ENCODE measurements around the gene EPAS1. TPM values are rescaled to one million over a fixed set of nuclear protein-coding genes. Genes with fewer than 3 reads are reported as not detected.

Gene EPAS1
- total and polyA plus RNA-seq, 11 donors: 93.6 to 790 (median 210) TPM

- Histone ChIP-seq H3K4me1 (no peaks in the 10 kb centered on the region), H3K27me3 (no peaks in the 10 kb centered on the region), H3K4me3 (no peak overlapping the region), H3K9me3 (no peaks in the 10 kb centered on the region), H3K27ac (no peak overlapping the region), H3K36me3 (no peaks in the 10 kb centered on the region)
- DNase-seq: no peak
- WGBS, 4 donors: 96 to 98% (median 96%) methylated on average over 20 to 22 of the region's 22 CpGs
- intact Hi-C loops (cut with DNase I): no loop called here
- TF ChIP-seq, protein P1, sequence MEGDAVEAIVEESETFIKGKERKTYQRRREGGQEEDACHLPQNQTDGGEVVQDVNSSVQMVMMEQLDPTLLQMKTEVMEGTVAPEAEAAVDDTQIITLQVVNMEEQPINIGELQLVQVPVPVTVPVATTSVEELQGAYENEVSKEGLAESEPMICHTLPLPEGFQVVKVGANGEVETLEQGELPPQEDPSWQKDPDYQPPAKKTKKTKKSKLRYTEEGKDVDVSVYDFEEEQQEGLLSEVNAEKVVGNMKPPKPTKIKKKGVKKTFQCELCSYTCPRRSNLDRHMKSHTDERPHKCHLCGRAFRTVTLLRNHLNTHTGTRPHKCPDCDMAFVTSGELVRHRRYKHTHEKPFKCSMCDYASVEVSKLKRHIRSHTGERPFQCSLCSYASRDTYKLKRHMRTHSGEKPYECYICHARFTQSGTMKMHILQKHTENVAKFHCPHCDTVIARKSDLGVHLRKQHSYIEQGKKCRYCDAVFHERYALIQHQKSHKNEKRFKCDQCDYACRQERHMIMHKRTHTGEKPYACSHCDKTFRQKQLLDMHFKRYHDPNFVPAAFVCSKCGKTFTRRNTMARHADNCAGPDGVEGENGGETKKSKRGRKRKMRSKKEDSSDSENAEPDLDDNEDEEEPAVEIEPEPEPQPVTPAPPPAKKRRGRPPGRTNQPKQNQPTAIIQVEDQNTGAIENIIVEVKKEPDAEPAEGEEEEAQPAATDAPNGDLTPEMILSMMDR (IDR thresholded peaks at IDR 0.05): no peak
- TF ChIP-seq POLR2A (IDR thresholded peaks at IDR 0.05): no peak
- ATAC-seq: no peak
These were observed 131.8 kb downstream of the EPAS1 start for GRCh38 chr2:46428911-46429436.

GRCh38 chr2:46430413-46430812 lies 133.2 kb downstream of the EPAS1 start:
- H3K27me3 ChIP-seq: no peaks in the 10 kb centered on the region
- no peak overlapping the region for H3K27ac ChIP-seq
- no peaks in the 10 kb centered on the region for H3K36me3 ChIP-seq
- H3K4me1 ChIP-seq: peaks cover 0 to 11% (median under 1%) of the 10 kb centered on the region in 12 donors
- ATAC-seq (no peak), DNase-seq (no peak)
- WGBS, 4 donors: 93 to 100% (median 96%) methylated on average over 1 of the region's 1 CpG
- no peak for TF ChIP-seq POLR2A (IDR thresholded peaks at IDR 0.05)
- TF ChIP-seq, protein P1 (IDR thresholded peaks at IDR 0.05): no peak
- no peaks in the 10 kb centered on the region for H3K9me3 ChIP-seq
- intact Hi-C loops (cut with DNase I): no loop called here
- no peak overlapping the region for H3K4me3 ChIP-seq

DNA sequence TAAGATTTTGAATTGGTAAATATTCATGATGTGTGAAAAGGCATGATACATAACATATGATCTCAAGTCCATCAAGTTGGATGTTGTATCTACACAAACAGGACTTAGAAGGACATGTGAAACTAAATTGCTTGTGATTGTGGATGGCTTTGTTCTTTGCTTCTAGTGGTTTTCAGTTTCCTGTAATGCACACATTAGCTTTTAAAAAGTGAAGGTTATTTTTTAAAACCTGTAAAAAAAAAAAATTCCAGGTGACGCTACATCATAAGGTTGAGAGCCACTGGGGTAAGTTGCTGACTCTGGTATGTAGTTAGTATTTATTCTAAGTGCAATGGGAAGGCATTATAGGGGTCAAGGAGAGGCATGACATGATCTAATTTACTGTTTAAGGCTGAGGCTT lies 133.8 kb downstream of the EPAS1 start:
- Histone ChIP-seq H3K27ac (no peak overlapping the region), H3K4me3 (no peak overlapping the region), H3K36me3 (no peaks in the 10 kb centered on the region), H3K27me3 (no peaks in the 10 kb centered on the region), H3K9me3 (no peaks in the 10 kb centered on the region), H3K4me1 (peaks cover 0 to 17% (median 3%) of the 10 kb centered on the region in 12 donors)
- ATAC-seq (no peak), DNase-seq (no peak)
- intact Hi-C loops (cut with DNase I): no loop called here
- 42 to 100% (median 98%) methylated on average over 1 of the region's 1 CpG for WGBS, 4 donors
- TF ChIP-seq POLR2A (IDR thresholded peaks at IDR 0.05): no peak
- TF ChIP-seq, protein P1 (IDR thresholded peaks at IDR 0.05): no peak

DNA sequence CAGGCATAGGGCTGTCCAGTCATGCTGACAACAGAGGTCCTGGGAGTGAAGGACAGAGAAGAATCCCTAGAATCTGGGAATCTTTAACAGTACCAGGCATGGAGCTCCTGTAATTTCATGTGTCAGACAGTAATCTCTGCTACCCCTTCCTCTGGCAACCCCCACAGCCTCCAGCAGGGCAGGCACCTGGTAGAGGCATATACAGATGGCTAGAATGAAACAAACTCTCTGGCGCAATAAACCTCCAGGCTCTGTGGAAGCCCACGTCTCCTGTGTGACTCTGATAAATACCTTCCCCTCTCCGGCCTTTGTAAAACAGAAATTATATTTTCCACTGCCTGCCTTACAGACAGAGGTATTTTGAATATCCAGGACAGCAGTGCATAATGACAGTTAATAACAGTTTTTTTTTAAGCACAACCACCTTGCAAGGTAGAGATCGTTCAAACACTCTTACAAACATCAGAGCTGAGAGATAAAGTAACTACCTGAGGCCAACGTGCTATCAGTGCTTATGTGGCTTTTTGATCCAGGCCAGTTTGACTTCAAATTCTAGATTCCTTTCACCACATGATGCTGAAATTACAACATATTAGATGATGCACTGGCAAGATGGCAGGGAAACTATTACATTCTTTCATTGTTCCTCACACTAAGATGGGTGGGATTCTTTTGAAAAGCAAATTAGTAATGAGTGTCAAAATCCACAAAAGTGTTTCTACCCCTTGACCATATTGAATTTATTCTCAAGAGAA lies 134.5 kb downstream of the EPAS1 start:
- Histone ChIP-seq H3K9me3 (no peaks in the 10 kb centered on the region), H3K4me1 (peaks cover 0 to 19% (median 3%) of the 10 kb centered on the region in 12 donors), H3K27ac (no peak overlapping the region), H3K36me3 (no peaks in the 10 kb centered on the region), H3K4me3 (no peak overlapping the region), H3K27me3 (no peaks in the 10 kb centered on the region)
- no peak for TF ChIP-seq POLR2A (IDR thresholded peaks at IDR 0.05)
- TF ChIP-seq, protein P1 (IDR thresholded peaks at IDR 0.05): no peak
- intact Hi-C loops (cut with DNase I): no loop called here
- DNase-seq (no peak), ATAC-seq (no peak)
- 69 to 81% (median 74%) methylated on average over 5 of the region's 5 CpGs for WGBS, 4 donors

Data from heart left ventricle (tissue), 16 donors.